GM19372 (cell line): ENCODE measurements around the gene CLSTN2.

Experiments
- ATAC-seq: cut with Tn5 transposase; IDR thresholded peaks from one replicate; pipeline ENCODE4 v1.9.1; 2021; ENCODE audit warnings: mild to moderate bottlenecking, low read depth, moderate library complexity; ENCODE audit not compliant: unreplicated experiment

CLSTN2 gene

DNA sequence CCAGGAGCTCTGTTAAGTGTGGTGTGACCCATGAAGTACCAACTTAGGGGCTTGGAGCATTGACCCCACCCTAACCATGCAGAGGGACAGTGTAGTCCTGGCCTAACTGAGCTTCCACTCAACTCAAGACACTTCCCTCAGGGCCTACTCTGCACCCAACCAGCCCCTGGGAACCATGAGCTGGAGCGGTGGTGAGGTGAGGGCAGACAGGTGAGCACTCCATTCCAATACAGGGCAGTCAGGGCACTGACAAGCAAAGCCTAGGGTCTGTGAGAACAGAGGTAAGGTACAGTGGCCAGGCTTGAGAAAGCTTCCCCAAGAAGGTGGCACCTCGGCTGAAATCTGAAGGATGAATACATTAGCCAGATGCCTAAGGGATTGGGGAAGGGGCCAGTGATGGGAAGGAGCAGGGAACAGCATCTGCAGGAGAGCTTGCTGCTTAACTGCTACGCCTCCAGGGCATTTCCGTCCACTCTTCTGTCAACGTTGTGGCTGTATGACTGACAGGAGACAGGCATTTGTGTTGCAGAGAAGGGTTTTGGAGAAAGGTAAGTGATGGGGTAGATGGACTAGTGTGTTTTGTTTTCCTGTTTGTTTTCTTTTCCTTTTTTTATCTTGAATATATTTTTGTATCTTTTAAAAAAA, 499.4 kb downstream of the CLSTN2 start:
- ATAC-seq: no peak

DNA sequence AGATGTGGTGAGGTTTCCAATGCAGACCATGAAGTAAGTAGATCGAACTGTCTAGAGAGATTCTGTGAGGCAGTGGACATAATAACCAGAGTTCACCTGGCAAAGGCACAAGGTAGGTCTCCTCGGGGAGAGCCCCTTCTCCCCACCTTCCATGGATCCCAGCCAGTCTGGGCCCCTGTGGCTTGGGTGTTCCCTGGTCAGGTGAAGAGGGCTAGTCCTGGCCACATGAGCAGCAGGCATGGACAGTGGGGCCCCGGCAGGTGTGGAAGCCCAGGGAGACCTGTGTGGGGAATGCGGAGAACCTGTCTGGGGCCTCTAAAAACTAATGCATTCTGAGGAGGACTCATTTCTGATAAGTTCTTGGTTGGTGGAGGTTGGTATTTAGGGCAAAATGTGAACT, 501.4 kb downstream of the CLSTN2 start:
- ATAC-seq: no peak

DNA sequence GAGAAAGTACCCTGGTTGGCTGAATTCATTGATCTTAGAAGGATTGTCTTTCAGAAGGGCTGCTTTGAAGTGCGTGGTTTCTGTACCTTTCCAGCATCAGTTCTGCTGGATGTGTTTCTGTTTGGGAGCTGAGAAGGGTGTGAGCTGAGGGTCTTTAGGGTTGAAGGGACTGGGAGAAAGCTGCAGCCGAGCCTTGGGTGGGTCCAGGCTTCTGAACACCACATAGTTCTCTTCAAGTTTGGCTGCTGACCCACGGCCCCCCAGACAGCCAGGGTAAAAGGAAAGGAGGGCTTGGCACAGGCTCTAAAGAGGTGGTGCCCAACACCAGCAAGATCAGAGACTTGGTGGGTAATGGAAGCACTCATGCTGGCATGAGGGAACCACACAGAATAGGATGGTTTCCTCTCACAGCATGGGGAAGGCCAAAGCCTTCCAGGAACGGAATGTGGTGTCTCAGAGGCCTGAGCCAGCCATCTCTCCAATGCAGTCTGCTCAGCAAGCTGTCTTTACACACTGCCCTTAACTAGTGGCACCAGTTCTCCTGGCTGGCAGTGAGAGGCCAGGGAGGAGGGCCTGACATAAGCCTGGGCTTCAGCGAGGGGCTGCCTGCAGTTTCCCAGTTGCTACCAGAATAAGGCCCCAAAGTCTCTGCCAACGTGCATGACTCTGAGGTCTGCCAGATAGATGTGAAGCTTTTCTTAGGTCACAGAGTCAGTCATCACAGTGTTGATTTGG, 503.9 kb downstream of the CLSTN2 start:
- no peak for ATAC-seq

DNA sequence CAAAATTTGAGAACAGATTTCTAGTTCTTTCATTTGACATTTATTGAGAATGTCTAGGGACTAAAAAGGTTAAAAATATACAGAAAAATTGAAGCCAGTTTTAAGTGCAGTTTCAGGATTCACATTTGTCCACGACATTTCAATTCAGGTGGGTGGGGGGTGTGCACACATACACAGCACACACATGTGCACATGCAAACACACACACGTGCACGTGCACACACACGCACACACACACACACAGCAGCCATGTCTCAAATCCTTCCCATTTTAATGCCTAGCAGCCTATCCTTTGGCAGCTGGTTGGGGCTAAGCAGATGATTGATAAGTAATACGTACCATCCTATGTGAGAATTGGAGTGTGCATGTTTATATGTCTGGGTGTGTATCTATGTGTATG, 504.5 kb downstream of the CLSTN2 start:
- ATAC-seq: no peak

DNA sequence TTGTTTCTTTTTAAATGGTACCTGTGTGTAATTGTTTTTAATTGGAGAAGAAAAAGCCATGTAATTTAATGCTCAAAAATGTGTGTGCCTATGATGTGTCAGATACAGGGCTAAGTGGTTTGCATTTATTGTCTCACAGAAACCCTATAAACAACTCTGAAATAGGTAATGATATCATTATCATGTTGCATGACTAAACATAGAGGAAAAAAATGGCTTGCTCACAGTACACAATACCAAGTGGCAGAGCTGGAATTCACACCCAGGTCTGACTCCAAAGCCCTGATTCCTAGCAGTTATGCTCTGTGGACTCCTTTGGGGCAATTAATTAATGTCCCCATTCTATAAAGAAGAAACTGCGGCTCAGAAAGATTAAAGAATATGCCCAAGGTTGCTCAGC, 505.5 kb downstream of the CLSTN2 start:
- ATAC-seq: no peak

DNA sequence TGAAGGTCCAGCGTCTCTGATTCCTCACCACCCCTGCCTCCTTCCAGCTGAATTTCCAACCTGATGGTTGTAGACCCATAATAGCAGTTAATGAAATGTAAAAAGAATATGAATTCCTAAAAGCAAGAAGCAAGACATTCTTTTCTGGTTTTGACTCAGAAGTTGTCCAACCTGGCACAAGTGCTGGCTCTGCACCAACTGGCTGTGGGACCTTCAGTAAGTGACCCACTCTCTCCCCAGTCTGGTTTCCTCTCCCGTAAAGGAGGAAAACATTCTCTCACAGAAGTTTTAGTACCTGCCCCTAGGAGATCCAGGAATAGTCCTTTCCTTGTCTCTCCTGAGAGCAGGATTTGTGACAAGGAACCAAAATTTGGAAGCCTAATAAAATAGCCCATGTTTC, 506.0 kb downstream of the CLSTN2 start:
- no peak for ATAC-seq

DNA sequence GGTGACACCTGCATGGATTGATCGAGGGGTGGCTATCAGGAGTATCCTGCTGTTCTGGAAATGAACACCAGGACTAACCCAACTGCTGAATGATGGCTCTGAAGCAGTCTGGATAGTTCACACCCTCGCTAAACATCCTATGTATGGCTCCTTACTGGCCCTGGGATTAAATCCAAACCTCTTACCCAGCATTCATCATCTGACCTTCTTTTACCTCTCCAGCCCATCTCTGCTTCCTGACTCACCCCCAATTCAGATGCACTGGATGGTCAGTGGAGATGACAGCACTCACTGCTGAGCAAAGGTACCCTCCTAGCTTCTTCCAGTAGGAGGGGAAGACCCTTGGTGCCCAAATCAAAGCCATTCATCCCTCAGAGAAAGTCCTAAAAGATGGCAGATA, 507.6 kb downstream of the CLSTN2 start:
- ATAC-seq: no peak

DNA sequence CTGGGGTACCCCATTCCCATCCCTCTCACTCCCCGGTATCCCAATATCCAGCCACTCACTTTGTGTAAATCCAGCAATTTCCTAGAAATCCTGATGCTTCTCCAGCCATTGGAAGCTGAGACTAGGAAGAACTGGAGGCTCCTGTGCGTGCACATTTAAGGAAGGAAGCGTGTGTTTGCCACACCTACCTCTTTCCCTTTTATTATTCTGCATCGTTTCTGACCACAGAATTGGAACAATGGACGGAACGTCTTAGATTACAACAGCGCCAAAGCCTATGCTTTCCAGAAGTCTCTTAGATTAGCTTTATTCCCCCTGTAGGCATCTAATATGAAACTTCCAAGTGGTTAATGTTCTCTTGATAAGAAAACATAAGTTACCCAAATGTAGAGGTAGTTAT, 508.1 kb downstream of the CLSTN2 start:
- no peak for ATAC-seq

DNA sequence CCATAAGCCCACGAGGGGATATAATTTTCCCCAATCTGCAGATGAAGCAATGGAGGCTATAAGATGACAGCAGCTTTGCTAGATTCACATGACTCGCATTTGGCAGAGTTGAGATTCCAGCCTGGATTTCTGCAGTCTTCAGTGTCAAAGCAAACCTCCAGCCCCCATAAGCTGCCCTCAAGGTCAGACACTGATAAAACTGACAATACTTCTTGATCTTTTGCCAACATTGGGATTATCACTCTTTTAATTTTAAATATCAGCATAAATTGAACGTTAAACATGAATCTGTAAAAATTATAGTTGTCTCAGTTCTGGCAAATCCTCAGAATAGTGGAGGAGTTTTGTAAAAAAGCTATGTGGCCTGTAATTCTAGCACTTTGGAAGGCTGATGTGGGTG, 508.8 kb downstream of the CLSTN2 start:
- no peak for ATAC-seq

DNA sequence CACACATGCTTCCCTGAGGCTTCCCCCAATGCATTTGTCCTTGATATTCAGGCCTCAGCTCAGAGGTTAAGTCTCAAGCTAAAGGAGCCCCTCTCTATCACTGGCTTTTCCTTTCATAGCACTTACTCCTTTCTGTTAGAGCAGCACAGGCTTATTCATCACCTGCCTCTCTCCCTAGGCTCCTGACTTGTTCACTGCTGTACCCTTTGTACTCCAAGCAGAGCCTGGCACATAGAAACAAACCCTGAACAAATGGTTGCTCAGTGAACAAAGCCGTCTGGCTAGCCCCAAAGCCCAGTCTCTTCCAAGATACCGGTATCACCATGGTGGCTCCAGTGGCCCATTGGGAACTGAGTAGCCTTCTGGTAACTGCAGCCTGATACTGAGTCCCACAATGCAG, 511.7 kb downstream of the CLSTN2 start:
- no peak for ATAC-seq

DNA sequence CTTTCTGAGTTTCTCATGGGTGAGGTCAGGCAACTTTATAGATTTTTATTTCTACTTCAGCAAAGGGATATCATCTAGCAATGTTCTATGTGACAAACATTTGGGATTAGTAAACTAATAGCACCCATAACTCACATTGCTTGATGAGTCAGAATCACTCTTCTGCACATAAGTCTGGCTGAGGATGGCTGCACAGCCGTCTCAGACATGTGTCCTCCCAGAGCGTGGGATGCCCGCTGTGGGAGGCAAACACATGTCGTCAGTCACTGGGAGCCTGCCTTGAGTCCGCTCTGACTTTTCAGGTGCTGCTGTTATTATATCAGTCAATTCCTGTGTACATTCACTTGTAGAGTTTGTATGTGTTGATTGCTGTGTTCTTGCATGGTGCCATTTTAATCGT, 512.2 kb downstream of the CLSTN2 start:
- ATAC-seq: no peak

DNA sequence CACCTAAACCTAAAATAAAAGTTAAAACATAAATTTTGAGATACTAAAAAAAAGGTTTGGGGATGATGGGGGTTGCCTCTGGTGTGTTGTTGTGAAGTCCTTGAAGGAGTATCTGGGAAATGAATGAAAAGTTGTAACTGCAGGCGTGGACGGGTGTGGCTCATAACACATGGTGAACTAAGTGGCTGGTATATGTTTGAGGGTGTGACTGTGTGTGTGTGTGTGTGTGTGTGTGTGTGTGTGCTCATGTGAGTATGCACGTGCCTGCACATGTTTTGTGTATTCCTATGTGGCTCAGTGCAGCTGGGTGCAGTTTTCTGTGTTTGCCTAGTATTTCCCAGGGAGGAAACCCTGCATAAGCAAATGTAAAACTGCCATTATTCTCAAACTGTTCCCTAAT, 513.0 kb downstream of the CLSTN2 start:
- no peak for ATAC-seq

DNA sequence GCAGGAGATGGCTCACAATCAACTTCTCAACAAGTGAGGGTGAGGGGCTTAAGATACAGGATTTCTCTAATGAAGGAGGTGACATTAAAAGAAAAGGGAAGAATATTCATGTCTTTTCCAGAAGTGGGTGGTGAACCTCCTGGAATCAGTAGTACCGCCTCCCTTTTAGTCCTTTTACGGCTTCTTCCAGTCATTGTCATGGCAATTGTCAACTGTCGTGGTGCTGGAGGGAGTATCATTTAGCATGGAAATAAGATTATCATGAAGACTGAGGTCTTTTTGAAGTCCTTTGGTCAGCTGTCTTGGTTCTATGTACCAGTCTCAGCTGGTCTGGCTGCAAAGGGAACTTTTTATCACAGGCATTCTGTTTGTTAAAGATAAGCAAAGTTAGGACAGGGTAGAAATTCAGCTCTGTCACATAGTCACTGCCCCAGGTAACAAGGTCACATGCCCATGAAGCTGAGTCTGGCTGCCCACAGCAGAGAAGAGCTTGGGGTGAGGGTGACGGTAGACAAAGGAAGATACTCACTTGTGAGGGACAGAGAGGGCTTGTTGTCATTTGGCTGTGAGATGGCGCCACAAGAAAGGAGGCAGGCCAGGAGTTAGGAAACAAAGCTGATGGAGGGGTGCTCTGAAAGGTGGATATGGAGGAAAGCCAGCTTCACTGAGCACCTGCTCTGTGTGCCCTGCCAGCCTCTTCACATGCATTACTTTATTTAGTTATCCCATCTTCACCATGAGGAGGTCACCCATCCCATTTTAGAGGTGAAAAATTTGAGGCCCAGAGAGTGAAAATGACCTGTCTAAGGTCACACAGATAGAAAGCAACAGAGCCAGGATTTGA, 514.6 kb downstream of the CLSTN2 start:
- no peak for ATAC-seq

DNA sequence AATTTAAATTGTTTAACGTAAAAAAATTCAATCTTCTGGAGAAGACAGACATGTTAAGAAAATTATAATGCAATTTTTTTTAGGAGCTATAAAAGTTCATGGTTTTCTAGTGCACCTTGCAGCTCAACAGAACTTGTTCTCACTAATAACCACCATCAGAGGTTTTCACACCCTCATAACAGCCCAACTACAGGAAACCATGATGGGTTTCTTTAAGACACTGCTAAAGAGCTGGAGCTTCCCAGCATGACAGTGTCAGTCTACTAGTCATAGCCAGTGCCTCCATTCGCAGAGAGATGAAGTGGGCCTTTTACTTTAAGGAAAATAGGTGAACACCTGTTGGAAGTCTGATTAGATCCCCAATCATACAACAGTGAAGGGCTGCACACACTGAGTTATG, 518.8 kb downstream of the CLSTN2 start:
- no peak for ATAC-seq

DNA sequence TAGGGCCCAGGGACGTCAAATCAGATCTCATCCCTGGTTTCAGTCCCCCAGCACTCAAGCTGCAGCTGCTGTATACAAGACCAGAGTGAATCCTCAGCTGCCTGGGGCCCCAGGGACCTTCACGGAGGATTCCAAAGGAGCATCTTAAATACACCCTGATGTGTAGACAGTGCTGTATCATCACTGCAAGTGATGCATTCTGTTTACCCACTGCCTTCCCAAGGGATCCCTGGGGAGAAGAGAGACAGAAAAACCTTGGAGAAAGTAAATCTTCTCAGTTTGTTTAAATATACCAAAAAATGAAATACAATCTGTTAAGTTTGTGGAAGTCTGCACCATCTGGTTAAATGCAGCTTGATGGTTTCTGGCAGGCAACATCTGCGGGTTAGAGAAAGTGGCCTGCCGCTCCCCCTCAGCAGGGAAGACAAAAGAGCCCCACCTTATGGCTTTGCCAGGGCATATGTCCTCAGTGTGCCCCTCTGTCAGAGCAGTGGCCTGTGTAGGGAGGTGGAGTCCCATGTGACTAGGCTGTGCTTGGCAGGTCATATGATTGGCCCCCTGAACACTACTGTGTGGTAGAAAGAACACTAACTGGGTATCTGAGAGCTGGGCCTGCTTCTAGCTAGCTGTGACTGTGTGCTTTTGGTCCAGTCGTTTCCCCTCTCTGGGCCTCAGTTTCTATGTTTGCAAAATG, 520.7 kb downstream of the CLSTN2 start:
- no peak for ATAC-seq

DNA sequence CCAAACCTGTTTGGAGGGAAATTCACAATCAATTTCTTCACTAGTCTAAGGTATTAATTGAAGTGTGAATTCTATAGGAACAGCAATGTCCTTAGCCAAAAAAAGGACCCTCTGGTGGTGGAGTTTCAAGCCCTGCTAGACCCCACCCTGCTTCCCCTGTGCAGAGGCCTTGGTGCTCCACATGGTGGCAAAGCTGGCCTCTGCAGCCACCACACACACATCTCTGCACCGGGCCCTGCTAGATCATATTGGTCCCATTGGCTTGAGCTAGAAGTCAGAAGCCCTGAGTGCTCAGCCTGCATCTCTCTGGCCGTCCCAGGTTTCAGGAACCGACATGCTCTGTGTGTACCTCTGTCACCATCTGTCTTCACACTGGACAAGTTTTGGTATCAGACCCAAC, 522.0 kb downstream of the CLSTN2 start:
- ATAC-seq: no peak

DNA sequence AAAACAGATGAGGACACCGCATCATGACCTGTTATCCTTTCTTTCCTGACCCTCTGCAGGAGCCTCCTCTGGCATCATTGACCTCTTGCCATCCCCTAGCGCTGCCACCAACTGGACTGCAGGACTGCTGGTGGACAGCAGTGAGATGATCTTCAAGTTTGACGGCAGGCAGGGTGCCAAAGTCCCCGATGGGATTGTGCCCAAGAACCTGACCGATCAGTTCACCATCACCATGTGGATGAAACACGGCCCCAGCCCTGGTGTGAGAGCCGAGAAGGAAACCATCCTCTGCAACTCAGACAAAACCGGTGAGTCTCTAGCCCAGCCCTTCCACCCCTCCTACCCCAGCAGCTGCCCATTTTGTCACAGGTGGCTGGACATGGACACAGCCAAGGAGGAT, 524.5 kb downstream of the CLSTN2 start:
- no peak for ATAC-seq

DNA sequence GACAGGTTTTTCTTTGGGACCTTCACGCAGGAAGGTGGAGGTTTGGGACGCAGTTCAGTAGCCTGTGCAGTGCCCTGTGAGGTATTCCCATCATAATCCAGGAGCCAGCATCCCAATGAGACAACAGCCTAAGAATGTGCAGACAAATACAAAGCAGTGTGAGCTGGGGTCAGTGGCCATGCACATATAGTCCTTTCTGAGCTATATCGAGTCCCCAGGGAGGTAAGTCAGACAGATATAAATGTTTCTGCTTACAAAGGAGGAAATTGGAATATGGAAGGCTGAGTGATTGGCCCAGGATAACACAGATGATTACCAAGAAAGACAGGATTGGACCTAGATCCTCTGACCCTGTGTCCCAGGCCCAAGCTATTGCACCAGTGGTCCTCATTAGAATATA, 526.3 kb downstream of the CLSTN2 start:
- ATAC-seq: no peak

DNA sequence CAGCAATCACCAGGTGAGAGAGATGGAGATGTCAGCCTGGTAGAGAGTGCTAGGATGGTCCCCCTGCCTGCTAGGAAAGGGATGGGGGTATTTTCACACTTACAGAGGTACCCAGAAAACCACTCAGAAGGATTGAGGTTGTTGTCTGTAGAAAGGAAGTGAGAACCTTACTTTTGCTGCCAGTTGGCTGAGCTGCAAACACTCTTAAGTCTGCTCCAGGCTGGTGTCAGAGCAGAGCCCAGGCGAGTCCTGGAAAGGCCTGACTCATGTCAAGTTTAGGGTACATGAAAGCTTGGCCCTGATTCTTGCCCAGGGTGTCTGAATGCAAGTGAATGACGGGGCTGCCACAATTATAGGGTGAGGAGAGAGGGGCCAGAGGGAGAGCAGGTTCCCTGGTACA, 528.4 kb downstream of the CLSTN2 start:
- no peak for ATAC-seq

DNA sequence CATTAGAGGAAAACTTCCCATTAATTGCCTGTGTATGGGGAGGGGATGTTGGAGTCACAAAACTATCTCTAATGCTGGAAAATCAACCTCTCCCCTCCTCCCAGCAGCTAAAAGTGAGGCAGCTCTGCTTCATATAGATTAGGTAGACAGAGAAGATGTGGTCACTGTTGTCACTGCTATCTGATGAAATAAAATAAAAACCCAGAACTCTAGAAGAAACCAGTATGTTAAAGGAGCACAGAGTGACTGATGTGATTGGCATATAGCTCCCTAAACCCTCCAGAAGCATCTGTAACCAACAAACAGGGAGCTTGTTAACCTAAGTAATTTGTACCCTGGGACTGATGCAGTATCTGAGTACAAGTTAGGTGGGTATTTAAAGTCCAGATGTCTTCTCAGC, 531.0 kb downstream of the CLSTN2 start:
- no peak for ATAC-seq

DNA sequence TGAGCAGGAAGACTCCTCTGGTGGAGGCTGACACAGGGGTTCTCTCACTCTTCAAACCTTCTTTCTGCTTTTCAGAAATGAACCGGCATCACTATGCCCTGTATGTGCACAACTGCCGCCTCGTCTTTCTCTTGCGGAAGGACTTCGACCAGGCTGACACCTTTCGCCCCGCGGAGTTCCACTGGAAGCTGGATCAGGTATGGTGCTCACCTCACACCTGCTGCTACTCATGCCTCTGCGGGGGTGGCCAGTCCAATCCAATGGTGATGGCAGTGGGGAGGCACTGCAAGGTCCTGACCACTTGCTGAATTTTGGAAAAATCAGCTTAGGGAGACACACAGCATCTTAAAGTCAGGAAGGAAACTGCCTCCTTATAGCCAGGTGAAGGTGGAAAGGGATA, 531.5 kb downstream of the CLSTN2 start:
- no peak for ATAC-seq
